ENCODE results near the gene PLCL2. TPM values are rescaled to one million over a fixed set of nuclear protein-coding genes. Genes with fewer than 3 reads are reported as not detected.

PLCL2 gene
- total and polyA plus RNA-seq, 4 donors = 1.5 to 16.5 (median 9.4) TPM

- no peaks in the 10 kb centered on the region for H3K27me3 ChIP-seq (ENCODE audit: control insufficient read depth in 4 of 4, insufficient read depth in 4 of 4, low read length in 3 of 4)
- no peak overlapping the region for H3K27ac ChIP-seq (ENCODE audit: low read depth in 1 of 2, low read length in 2 of 2)
- H3K9ac ChIP-seq (ENCODE audit: low read depth in 1 of 2, low read length in 2 of 2) = no peak overlapping the region
- peaks cover 0 to 3% (median 0%) of the 10 kb centered on the region in 4 donors for H3K36me3 ChIP-seq (ENCODE audit: control insufficient read depth in 4 of 4, insufficient read depth in 3 of 4, low read depth in 1 of 4, low read length in 3 of 4)
- no peak for TF ChIP-seq HNF4G (IDR thresholded peaks at IDR 0.05)
- TF ChIP-seq REST (IDR thresholded peaks at IDR 0.05) = no peak
- no peak for TF ChIP-seq RXRA (IDR thresholded peaks at IDR 0.05)
- no peak for TF ChIP-seq EGR1 (IDR thresholded peaks at IDR 0.05; ENCODE audit: low read depth in 2 of 2)
- no peak for TF ChIP-seq ZBTB33 (IDR thresholded peaks at IDR 0.05)
- TF ChIP-seq ATF3 (IDR thresholded peaks at IDR 0.05) = no peak
- no peak for TF ChIP-seq MAX (IDR thresholded peaks at IDR 0.05)
- no peak for TF ChIP-seq RAD21 (IDR thresholded peaks at IDR 0.05)
- no peak for TF ChIP-seq JUND (IDR thresholded peaks at IDR 0.05)
- no peak for TF ChIP-seq TAF1 (conservative IDR thresholded peaks at IDR 0.05)
- H3K4me3 ChIP-seq (ENCODE audit: low read depth in 1 of 3, low read length in 3 of 3) = no peak overlapping the region
- H3K9me3 ChIP-seq (ENCODE audit: control insufficient read depth in 4 of 4, low read length in 3 of 4) = no peaks in the 10 kb centered on the region
- H3K4me1 ChIP-seq (ENCODE audit: control insufficient read depth in 4 of 4, insufficient read depth in 4 of 4, low read length in 3 of 4) = no peaks in the 10 kb centered on the region
- no peak for DNase-seq (ENCODE audit: low spot score)
- 87% methylated on average over 1 of the region's 1 CpG for WGBS
These were observed 169.7 kb downstream of the PLCL2 start for GRCh38 chr3:17054301-17054981.

- peaks cover 0 to 3% (median under 1%) of the 10 kb centered on the region in 4 donors for H3K36me3 ChIP-seq (ENCODE audit: control insufficient read depth in 4 of 4, insufficient read depth in 3 of 4, low read depth in 1 of 4, low read length in 3 of 4)
- no peak overlapping the region for H3K4me3 ChIP-seq (ENCODE audit: low read depth in 1 of 3, low read length in 3 of 3)
- no peaks in the 10 kb centered on the region for H3K27me3 ChIP-seq (ENCODE audit: control insufficient read depth in 4 of 4, insufficient read depth in 4 of 4, low read length in 3 of 4)
- H3K27ac ChIP-seq (ENCODE audit: low read depth in 1 of 2, low read length in 2 of 2) = no peak overlapping the region
- no peaks in the 10 kb centered on the region for H3K9me3 ChIP-seq (ENCODE audit: control insufficient read depth in 4 of 4, low read length in 3 of 4)
- H3K4me1 ChIP-seq (ENCODE audit: control insufficient read depth in 4 of 4, insufficient read depth in 4 of 4, low read length in 3 of 4) = no peaks in the 10 kb centered on the region
- no peak overlapping the region for H3K9ac ChIP-seq (ENCODE audit: low read depth in 1 of 2, low read length in 2 of 2)
- no peak for DNase-seq (ENCODE audit: low spot score)
- TF ChIP-seq MAX (IDR thresholded peaks at IDR 0.05) (no peak), EGR1 (IDR thresholded peaks at IDR 0.05; ENCODE audit: low read depth in 2 of 2) (no peak), JUND (IDR thresholded peaks at IDR 0.05) (no peak), FOXA1 (IDR thresholded peaks at IDR 0.05) (no peak), RAD21 (IDR thresholded peaks at IDR 0.05) (no peak), HNF4A (conservative IDR thresholded peaks at IDR 0.05) (no peak), TAF1 (conservative IDR thresholded peaks at IDR 0.05) (no peak), RXRA (IDR thresholded peaks at IDR 0.05) (no peak), GABPA (IDR thresholded peaks at IDR 0.05 in 1 of 2, conservative IDR thresholded peaks at IDR 0.05 in 1 of 2) (no peak), ATF3 (IDR thresholded peaks at IDR 0.05) (no peak), HNF4G (IDR thresholded peaks at IDR 0.05) (no peak), REST (IDR thresholded peaks at IDR 0.05) (no peak), FOXA2 (IDR thresholded peaks at IDR 0.05) (no peak), SP1 (IDR thresholded peaks at IDR 0.05) (no peak), CTCF (IDR thresholded peaks at IDR 0.05; ENCODE audit: low read depth, low read length, missing input control) (no peak), YY1 (IDR thresholded peaks at IDR 0.05) (no peak)
These were observed 170.2 kb downstream of the PLCL2 start for GRCh38 chr3:17054982-17055343.
